ENCODE results near the gene HAT1.

- no peak for TF ChIP-seq CTCF (IDR thresholded peaks at IDR 0.05; ENCODE audit: low read depth, low read length, missing input control)
- no peak for TF ChIP-seq ZBTB33 (IDR thresholded peaks at IDR 0.05)
- no peak for TF ChIP-seq REST (IDR thresholded peaks at IDR 0.05)
- TF ChIP-seq SP1 (IDR thresholded peaks at IDR 0.05), result no peak
- TF ChIP-seq TAF1 (conservative IDR thresholded peaks at IDR 0.05), result no peak
- TF ChIP-seq RAD21 (IDR thresholded peaks at IDR 0.05), result no peak
- no peak for TF ChIP-seq ATF3 (IDR thresholded peaks at IDR 0.05)
- TF ChIP-seq HNF4G (IDR thresholded peaks at IDR 0.05), result no peak
- no peak for TF ChIP-seq GABPA (IDR thresholded peaks at IDR 0.05 in 1 of 2, conservative IDR thresholded peaks at IDR 0.05 in 1 of 2)
Observed at GRCh38 chr2:171966235-171966634, 44.0 kb downstream of the HAT1 start.

All from liver (tissue), 3 donors.